SKM-1 treated with dmso at 0.1 percent for 144 hours (cell line): ENCODE results near the gene IER3.

Source experiments
- DNase-seq: peaks from one replicate; lab custom pipeline; 2025; ENCODE audit not compliant: unreplicated experiment; lab: John Stamatoyannopoulos, UW

Gene IER3

GRCh38 chr6:30744054-30744805, at the start of gene IER3:
Gene IER3 (minus strand): TSS chr6:30744547. CDS start chr6:30744518, 29 bp downstream.
- peak; percentile 39 for DNase-seq

DNA sequence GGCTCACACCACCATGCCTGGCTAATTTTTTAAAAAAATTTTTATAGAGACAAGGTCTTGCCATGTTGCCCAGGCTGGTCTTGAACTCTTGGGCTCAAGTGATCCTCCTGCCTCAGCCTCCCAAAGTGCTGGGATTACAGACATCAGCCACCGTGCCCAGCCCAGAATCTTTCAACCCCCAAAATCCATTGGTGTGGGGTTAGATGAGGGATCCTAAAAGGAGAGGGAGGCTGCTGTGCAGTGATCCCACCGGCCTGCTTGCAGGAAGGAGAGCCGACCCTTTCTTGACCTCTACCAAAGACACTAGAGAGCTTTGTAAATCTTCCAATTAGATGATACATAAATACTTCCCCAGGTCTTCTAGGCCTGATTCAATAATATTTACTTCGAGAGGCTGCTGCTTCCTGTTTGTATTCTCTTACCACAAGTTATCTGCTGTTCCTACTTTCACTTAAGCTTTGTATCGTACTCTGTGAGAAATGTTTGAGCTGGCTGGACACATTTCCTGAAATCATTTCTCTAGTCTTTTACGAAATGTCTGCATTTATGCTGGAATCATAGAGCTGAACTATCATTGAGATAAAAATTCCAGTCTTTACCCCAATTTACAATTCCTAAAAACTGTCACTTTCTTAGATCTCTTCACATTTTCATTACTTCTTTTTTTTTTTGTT, 49.3 kb upstream of the IER3 start:
- DNase-seq: no peak

GRCh38 chr6:30792786-30793185, 48.4 kb upstream of the IER3 start:
- DNase-seq: no peak

GRCh38 chr6:30790724-30791383, 46.5 kb upstream of the IER3 start:
- no peak for DNase-seq

DNA sequence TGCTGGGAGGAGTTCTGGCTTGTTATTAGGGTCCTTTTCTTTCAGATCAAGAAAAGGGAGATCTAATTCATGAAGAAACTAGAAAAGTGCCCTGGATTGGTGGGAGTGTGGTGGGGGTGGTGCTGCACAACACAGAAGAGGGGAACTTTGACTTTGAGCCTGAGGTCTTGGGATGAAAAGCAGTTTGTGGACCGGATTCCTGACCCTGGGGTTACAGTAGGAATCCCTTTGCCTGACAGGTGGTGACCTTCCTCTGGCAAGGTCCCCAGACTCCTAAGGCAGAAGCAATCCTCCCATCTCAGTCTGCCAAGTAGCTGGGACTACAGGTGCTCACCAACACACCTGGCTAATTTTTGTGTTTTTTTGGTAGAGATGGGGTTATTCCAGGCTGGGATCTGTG, 45.3 kb upstream of the IER3 start:
- no peak for DNase-seq

DNA sequence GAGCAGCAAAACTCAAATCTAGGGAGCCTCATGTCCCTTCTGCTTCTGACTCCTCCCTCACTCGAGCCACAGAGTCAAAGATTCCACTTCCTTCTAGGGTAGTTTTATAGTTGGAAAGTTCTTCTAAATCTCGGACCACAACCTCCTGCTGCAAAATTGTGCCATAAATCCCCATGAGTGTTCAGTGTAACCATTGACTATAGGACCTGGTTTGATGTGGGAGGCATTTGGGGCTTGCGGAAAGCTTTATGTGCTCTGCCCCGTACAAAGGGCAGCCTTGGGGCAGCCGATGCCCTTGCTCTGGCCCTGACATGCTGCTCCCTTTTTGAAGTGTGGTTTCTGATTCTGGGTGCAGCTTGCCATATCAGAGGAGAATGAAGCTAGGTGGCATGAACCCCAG, 43.6 kb upstream of the IER3 start:
- DNase-seq: peak; percentile 91

DNA sequence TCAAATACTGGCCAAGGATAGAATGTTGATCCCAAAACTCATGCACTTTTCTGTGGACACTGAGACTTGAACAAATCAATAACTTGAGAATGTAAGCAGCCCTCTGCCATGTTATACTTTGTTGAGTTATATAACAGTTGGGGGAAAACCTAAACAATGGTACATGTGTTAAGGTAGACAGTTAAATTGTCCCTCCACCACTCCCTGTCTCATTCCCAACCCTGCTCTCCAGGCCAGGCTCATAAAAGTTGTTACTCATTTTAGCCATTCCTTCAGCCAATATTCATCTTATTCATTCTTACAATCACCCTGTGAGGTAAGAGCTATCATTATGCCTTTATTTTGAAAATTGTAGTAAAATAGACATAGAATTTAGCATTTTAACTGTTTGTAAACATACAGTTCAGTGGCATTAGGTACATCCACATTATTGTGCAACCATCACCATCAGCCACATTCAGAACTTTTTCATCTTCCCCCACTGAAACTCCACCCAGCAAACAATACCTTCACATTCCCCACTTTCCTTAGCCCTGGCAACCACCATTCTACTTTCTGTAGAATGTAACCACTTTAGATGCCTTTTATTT, 38.2 kb upstream of the IER3 start:
- DNase-seq: no peak

GRCh38 chr6:30781743-30782424, 37.5 kb upstream of the IER3 start:
- peak; percentile 82 for DNase-seq

DNA sequence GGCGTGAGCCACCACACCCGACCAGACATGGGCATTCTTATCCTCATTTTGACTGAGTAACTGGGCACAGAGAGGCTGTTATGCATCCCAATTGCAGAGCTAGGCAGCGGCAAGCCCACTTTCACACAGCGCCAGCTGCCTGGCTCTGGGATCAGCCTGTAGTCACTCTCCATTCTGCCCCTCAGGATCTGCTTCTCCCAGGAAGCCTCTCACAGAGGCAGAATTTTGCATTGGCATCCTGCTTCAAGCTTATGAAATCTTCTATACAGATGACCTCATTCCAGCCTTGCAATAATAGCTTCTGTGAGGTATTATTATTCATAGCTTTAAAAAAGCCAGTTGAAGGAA, 37.0 kb upstream of the IER3 start:
- no peak for DNase-seq

DNA sequence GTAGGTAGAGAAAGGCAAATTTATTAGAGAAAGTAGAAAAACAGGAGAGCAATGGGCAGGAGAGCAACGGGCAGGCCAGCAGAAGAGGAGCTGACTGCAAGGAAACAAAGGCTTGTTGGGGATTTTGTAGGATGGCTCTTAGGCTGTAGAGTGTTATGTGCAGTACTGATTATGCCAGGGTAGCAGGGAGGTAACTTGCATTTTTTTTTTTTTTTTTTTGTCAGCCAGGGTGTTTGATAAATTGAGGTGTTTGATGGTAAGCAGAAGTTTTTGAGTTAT, 36.2 kb upstream of the IER3 start:
- DNase-seq: no peak

DNA sequence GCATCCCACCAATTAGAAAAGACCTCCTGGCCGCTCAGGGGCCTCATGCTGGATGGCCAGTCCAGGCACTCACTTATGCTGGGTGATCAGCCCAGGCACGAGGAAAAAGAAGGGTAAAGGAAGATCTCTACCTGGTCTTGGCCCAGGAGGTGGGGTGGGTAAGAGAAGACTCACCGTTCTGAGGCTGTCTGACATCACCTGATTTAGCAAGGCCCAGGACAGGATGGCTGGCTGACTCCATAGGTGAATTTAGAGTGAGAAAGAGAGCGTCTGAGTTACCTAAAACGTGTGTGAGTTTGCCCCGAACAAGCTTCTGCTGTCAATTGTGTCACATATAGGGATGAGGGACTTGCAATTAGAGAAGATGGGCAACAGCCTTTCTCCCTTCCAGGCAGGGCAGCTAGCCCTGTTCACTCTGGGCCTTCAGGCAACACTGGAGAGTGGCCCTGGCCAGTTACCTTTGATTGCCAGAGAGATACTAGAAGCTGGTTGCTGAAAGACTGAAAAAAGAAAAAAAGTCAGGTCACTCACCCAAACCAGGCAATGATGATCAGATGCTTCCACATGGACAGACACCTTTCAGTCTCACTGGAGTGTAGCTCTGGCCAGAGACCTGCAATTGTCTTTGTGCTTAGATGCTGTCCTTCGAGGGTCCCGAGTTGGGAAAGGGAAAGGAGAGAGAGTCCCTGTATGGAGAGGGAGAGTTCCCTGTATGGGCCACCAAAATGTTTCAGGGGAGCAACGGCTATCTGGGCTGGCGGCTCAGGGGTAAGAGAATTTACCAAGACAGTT, 35.7 kb upstream of the IER3 start:
- DNase-seq: no peak

DNA sequence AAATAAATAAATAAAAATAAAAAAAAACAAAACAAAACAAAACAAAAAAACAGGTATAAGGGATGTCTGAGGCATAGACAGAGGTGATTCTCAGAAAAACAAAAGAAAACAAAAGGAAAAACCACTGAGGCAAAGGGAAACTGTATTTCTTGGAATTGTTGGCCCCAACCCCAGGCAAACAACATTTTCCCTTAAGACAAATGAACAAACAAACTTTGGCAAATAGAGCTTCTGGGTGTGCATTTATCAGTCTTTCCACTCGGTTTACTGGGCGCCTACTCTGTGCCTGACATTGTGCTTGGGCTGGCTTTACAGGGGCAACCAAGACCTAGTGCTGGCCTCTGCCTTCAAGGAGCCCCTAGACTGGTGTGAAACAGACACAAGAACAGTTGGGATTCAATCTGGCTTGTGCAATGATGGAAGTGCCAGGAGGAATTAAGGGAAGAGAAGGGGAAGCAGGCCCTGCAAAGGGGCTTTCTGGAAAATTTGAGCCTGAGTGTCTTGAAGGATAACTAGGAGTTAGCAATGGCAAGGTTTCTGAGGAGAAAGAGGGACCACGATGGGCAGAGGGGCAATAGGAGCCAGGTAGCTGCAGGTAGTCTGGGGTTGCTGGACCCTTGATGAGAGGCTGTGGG, 33.8 kb upstream of the IER3 start:
- DNase-seq: no peak

DNA sequence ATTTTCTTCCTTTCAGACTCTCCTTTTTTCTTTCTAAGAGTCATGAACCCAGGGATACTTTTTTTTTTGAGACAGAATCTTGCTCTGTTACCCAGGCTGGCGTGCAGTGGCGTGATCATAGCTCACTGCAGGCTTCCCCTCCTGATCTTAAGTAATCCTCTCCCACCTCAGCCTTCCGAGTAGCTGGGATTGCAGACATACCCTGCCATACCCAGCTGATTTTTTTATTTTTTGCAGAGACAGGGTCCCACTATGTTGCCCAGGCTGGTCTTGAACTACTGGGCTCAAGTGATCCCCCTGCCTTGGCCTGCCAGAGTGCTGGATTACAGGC, 32.8 kb upstream of the IER3 start:
- DNase-seq: no peak

DNA sequence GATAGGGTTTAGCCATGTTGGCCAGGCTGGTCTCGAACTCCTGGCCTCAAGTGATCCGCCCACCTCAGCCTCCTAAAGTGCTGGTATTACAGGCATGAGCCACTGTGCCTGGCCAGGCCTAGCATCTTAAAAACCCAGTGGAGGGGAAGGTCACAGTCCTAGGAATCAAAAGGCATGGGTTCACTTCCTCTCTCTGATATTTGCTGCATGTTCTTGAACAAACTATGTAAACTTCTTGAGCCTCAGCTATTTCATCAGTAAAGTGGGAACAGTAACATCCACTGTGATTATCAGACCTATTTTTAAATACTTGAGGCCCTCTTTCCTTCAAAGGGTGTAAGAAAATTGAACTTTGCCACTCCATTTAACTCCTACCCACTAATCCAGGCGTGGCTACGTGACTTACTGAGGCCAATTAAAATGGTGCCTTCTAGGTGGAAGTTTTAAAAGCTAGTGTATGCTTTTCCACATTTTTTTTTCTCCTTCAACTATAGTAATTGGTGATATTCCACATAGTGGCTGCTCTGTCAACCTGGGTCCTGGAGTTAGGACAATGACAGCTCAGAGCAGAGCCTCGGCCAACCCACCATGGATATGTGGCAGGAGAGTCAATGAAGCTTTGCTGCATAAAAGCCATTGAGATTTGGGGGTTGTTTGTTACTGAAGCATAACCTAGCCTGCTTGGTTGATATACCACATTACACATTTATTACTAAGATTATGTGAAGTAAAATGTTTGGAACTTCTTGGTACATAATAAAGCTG, 32.2 kb upstream of the IER3 start:
- DNase-seq: no peak

DNA sequence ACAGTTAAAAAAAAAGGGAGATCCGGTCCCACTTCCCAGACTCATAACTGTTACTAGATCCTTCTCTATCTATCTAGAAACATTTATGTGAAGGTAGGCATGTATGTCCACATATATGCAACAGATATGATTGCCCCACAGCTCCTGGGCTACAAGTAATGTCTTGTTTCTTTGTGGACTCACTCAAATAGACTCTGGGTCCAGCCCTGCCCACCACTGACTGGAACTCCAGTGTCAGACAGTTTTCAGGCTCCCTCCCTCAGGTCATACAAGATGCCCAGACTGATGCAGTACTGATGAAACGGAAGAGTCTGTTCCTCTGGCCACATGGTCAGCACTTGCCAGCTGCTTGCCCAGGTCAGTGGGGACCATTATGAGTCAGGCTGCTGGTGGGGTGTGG, 30.8 kb upstream of the IER3 start:
- no peak for DNase-seq

DNA sequence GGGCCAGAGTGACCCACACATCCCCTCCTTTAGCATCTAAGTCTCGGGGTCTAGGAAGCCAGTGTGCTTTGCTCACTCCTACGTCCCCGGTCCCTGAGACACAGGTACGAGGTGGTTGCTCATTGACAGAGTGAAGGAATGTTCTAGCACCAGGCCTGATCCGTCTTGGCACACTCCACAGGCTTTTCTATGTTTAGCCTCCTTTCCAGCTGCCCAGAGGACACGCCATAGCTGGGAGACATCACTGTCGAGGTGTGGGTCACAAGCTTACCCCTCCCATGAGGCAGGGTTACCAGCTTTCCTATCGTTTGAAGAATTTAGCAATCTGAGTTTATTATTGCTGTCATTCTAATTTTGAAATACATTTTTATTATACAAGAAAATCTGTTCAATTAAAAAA, 30.4 kb upstream of the IER3 start:
- no peak for DNase-seq

- DNase-seq: no peak
These were observed 26.2 kb upstream of the IER3 start for GRCh38 chr6:30770592-30770991.

DNA sequence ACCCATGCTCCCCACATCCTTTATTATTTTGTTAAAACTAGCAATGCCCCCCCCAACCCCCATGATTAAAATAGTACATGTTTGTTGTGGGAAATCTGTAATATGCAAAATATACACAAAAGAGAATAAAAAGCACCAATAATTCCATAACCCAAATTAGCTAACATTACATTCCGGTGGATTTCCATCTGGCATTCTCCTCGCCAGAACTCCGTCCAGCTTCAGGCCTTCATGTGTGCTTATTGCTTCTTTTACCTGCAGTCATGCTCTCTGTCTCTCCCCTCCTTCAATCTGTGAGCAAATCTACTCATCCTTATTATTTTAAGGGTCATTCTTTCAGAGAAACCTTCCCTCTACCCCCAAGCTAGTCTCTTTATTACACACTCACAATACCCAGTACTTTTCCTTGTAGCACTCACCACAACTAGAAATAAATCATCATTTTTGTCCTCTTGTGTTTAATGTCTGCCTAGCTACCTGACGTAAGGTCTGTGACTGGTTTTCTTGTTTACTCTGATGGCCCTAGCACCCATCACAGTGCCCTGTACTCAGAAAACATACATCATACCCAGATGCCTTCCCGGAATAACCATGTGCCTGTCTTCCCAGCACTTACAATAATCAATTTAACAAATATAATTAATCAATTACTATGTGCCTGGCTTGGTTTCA, 25.6 kb upstream of the IER3 start:
- DNase-seq: no peak
